Measurements from ENCODE around the gene P3H1. TPM values are rescaled to one million over a fixed set of nuclear protein-coding genes. Genes with fewer than 3 reads are reported as not detected.
"Not testable (repeated sequence)": the region's sequence is repeated elsewhere in the genome, so short reads cannot be mapped to it uniquely, and the experiment has no call there.

The P3H1 gene
- total and polyA plus RNA-seq, 2 donors = 27.3 to 68.1 TPM

DNA sequence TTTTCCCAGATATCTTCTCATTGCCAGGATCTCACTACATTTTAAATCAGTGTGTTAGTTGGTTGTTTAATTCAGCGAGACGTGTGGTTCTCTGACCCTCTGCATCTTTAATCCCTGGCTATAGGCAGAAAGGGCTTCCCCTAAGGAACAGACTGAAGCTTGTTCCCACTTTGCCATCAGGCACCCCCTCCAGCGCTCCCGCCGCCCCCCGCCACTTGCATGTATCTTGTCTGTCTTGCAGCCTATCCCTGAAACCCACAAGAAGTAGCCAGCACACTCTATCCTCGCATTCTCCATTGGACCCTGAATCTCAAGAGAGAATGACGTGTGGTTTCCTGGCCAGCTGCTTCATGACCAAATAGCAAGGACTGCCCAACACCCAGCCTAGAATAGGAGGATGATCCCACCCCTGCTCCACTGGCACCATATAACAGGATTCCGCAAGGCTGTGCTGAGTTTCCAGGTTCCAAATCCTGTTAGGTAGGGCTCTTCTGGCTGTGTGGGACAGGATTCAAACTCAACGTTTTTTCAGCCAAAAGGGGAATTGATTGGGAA is 34.6 kb downstream of the P3H1 start:
- WGBS = 93% methylated on average over 10 of the region's 10 CpGs
- Histone ChIP-seq H3K9me3 (ENCODE audit: control insufficient read depth in 2 of 2, insufficient read depth in 1 of 2, low read length in 1 of 2) (no peaks in the 10 kb centered on the region), H3K4me1 (ENCODE audit: control insufficient read depth in 2 of 2, insufficient read depth in 2 of 2, low read length in 2 of 2) (no peaks in the 10 kb centered on the region), H3K4me3 (ENCODE audit: low read length in 2 of 2) (no peak overlapping the region), H3K36me3 (ENCODE audit: control insufficient read depth in 2 of 2, insufficient read depth in 2 of 2, low read length in 1 of 2) (no peaks in the 10 kb centered on the region), H3K27ac (ENCODE audit: low read depth in 1 of 2, low read length in 1 of 2) (no peak overlapping the region), H3K27me3 (ENCODE audit: control insufficient read depth in 2 of 2, insufficient read depth in 1 of 2, low read length in 1 of 2) (no peaks in the 10 kb centered on the region)
- DNase-seq (ENCODE audit: low read depth in 6 of 9, low spot score in 9 of 9) = no peak

DNA sequence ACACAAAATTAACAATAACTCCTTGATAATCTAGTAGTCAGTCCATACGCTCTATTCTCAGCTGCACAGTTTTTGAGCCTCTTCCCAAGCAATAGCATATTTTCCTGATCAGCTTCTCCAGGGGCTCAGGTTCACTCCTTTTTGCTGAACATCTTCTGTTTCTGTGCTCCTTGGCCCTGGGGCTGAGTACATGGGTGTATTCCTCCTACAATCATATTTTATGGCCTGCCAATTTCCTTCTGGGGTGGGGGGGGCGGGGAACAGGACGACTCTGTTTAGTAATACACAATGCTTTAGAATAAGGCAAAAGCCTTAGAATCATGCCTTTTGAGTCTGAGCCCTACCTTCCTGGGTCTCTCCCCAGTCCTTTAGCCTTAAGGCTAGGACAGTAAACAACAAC is 35.2 kb downstream of the P3H1 start:
- Histone ChIP-seq H3K9me3 (ENCODE audit: control insufficient read depth in 2 of 2, insufficient read depth in 1 of 2, low read length in 1 of 2) (no peaks in the 10 kb centered on the region), H3K4me1 (ENCODE audit: control insufficient read depth in 2 of 2, insufficient read depth in 2 of 2, low read length in 2 of 2) (no peaks in the 10 kb centered on the region), H3K36me3 (ENCODE audit: control insufficient read depth in 2 of 2, insufficient read depth in 2 of 2, low read length in 1 of 2) (no peaks in the 10 kb centered on the region), H3K27me3 (ENCODE audit: control insufficient read depth in 2 of 2, insufficient read depth in 1 of 2, low read length in 1 of 2) (no peaks in the 10 kb centered on the region), H3K27ac (ENCODE audit: low read depth in 1 of 2, low read length in 1 of 2) (no peak overlapping the region), H3K4me3 (ENCODE audit: low read length in 2 of 2) (no peak overlapping the region)
- no peak for DNase-seq (ENCODE audit: low read depth in 6 of 9, low spot score in 9 of 9)
- 97% methylated on average over 3 of the region's 3 CpGs for WGBS

DNA sequence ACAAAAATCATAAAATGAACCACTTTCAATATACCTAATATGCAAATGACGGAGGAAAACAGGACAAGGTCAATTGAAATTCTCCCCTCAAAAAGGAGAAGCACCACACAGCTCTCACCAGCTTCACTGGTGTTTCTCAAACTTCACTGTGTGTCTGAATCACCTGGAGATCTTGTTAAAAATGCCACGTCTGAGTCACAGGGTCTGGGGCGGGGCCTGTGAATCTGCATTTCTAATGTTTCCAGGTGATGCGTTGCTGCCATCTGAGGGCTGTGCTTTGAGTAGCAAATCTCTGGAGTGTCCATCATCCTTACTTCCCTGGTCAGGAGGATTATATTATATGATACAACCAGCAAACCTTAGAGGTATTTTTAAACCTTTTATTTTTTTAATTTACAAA is 35.8 kb downstream of the P3H1 start:
- Histone ChIP-seq H3K27ac (ENCODE audit: low read depth in 1 of 2, low read length in 1 of 2) (no peak overlapping the region), H3K9me3 (ENCODE audit: control insufficient read depth in 2 of 2, insufficient read depth in 1 of 2, low read length in 1 of 2) (no peaks in the 10 kb centered on the region), H3K36me3 (ENCODE audit: control insufficient read depth in 2 of 2, insufficient read depth in 2 of 2, low read length in 1 of 2) (no peaks in the 10 kb centered on the region), H3K4me1 (ENCODE audit: control insufficient read depth in 2 of 2, insufficient read depth in 2 of 2, low read length in 2 of 2) (no peaks in the 10 kb centered on the region), H3K4me3 (ENCODE audit: low read length in 2 of 2) (no peak overlapping the region), H3K27me3 (ENCODE audit: control insufficient read depth in 2 of 2, insufficient read depth in 1 of 2, low read length in 1 of 2) (no peaks in the 10 kb centered on the region)
- no peak for DNase-seq (ENCODE audit: low read depth in 6 of 9, low spot score in 9 of 9)
- WGBS = 82% methylated on average over 4 of the region's 4 CpGs

- H3K36me3 ChIP-seq (ENCODE audit: control insufficient read depth in 2 of 2, insufficient read depth in 2 of 2, low read length in 1 of 2) = no peaks in the 10 kb centered on the region
- H3K27ac ChIP-seq (ENCODE audit: low read depth in 1 of 2, low read length in 1 of 2) = no peak overlapping the region
- WGBS = over 99% methylated on average over 3 of the region's 3 CpGs
These were observed 36.8 kb downstream of the P3H1 start for GRCh38 chr1:42730002-42730401.

DNA sequence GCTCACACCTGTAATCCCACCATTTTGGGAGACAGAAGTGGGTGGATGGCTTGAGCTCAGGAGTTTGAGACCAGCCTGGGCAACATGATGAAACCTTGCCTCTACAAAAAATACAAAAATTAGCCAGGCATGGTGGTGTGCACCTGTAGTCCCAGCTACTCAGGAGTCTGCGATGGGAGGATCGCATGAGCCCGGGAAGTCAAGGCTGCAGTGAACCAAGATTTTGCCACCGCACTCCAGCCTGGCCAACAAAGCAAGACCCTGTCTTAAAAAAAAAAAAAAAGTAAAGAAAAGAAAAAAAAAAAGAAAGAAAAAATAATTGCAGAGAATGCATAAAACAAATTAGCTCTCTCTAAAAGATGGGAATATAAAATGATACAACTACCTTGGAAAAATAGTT is 41.0 kb downstream of the P3H1 start:
- DNase-seq (ENCODE audit: low read depth in 6 of 9, low spot score in 9 of 9); H3K27ac ChIP-seq (ENCODE audit: low read depth in 1 of 2, low read length in 1 of 2); H3K4me3 ChIP-seq (ENCODE audit: low read length in 2 of 2); H3K4me1 ChIP-seq (ENCODE audit: control insufficient read depth in 2 of 2, insufficient read depth in 2 of 2, low read length in 2 of 2); H3K27me3 ChIP-seq (ENCODE audit: control insufficient read depth in 2 of 2, insufficient read depth in 1 of 2, low read length in 1 of 2); H3K9me3 ChIP-seq (ENCODE audit: control insufficient read depth in 2 of 2, insufficient read depth in 1 of 2, low read length in 1 of 2); H3K36me3 ChIP-seq (ENCODE audit: control insufficient read depth in 2 of 2, insufficient read depth in 2 of 2, low read length in 1 of 2): not testable (repeated sequence)
- WGBS = 99% methylated on average over 4 of the region's 4 CpGs

More at GRCh38 chr1:42730002-42730401, 36.8 kb downstream of the P3H1 start:
- DNase-seq (ENCODE audit: low read depth in 6 of 9, low spot score in 9 of 9) = no peak
- Histone ChIP-seq H3K27me3 (ENCODE audit: control insufficient read depth in 2 of 2, insufficient read depth in 1 of 2, low read length in 1 of 2) (no peaks in the 10 kb centered on the region), H3K9me3 (ENCODE audit: control insufficient read depth in 2 of 2, insufficient read depth in 1 of 2, low read length in 1 of 2) (no peaks in the 10 kb centered on the region), H3K4me1 (ENCODE audit: control insufficient read depth in 2 of 2, insufficient read depth in 2 of 2, low read length in 2 of 2) (no peaks in the 10 kb centered on the region), H3K4me3 (ENCODE audit: low read length in 2 of 2) (no peak overlapping the region)

- H3K36me3 ChIP-seq (ENCODE audit: control insufficient read depth in 2 of 2, insufficient read depth in 2 of 2, low read length in 1 of 2) = no peaks in the 10 kb centered on the region
- no peaks in the 10 kb centered on the region for H3K9me3 ChIP-seq (ENCODE audit: control insufficient read depth in 2 of 2, insufficient read depth in 1 of 2, low read length in 1 of 2)
- H3K27ac ChIP-seq (ENCODE audit: low read depth in 1 of 2, low read length in 1 of 2) = no peak overlapping the region
- H3K4me3 ChIP-seq (ENCODE audit: low read length in 2 of 2) = no peak overlapping the region
- H3K27me3 ChIP-seq (ENCODE audit: control insufficient read depth in 2 of 2, insufficient read depth in 1 of 2, low read length in 1 of 2) = no peaks in the 10 kb centered on the region
- H3K4me1 ChIP-seq (ENCODE audit: control insufficient read depth in 2 of 2, insufficient read depth in 2 of 2, low read length in 2 of 2) = no peaks in the 10 kb centered on the region
- WGBS = 91% methylated on average over 6 of the region's 6 CpGs
- DNase-seq (ENCODE audit: low read depth in 6 of 9, low spot score in 9 of 9) = no peak
These were observed 43.3 kb downstream of the P3H1 start for GRCh38 chr1:42723511-42723910.

DNA sequence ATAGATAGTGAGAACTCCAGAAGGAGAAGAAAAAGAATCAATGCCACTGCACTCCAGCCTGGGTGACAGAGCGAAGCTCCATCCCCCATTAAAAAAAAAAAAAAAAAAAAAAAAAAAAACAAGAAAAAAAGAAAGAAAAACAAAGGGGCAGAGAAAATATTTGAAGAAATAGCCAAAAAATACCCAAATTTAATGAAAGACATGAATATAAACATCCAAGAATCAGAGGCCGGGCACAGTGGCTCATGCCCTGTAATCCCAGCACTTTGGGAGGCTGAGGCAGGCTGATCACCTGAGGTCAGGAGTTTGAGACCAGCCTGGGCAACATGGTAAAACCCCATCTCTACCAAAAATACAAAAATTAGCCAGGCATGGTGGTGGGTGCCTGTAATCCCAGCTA is 44.4 kb downstream of the P3H1 start:
- H3K4me1 ChIP-seq (ENCODE audit: control insufficient read depth in 2 of 2, insufficient read depth in 2 of 2, low read length in 2 of 2); H3K27me3 ChIP-seq (ENCODE audit: control insufficient read depth in 2 of 2, insufficient read depth in 1 of 2, low read length in 1 of 2); H3K9me3 ChIP-seq (ENCODE audit: control insufficient read depth in 2 of 2, insufficient read depth in 1 of 2, low read length in 1 of 2); DNase-seq (ENCODE audit: low read depth in 6 of 9, low spot score in 9 of 9); H3K36me3 ChIP-seq (ENCODE audit: control insufficient read depth in 2 of 2, insufficient read depth in 2 of 2, low read length in 1 of 2); H3K27ac ChIP-seq (ENCODE audit: low read depth in 1 of 2, low read length in 1 of 2); H3K4me3 ChIP-seq (ENCODE audit: low read length in 2 of 2): not testable (repeated sequence)
- WGBS = over 99% methylated on average over 2 of the region's 2 CpGs

- H3K9me3 ChIP-seq (ENCODE audit: control insufficient read depth in 2 of 2, insufficient read depth in 1 of 2, low read length in 1 of 2) = no peaks in the 10 kb centered on the region
- 98% methylated on average over 3 of the region's 3 CpGs for WGBS
- no peak for DNase-seq (ENCODE audit: low read depth in 6 of 9, low spot score in 9 of 9)
- H3K36me3 ChIP-seq (ENCODE audit: control insufficient read depth in 2 of 2, insufficient read depth in 2 of 2, low read length in 1 of 2) = peaks cover 0 to 3% of the 10 kb centered on the region in 2 donors
- H3K27ac ChIP-seq (ENCODE audit: low read depth in 1 of 2, low read length in 1 of 2) = no peak overlapping the region
- H3K27me3 ChIP-seq (ENCODE audit: control insufficient read depth in 2 of 2, insufficient read depth in 1 of 2, low read length in 1 of 2) = no peaks in the 10 kb centered on the region
- no peaks in the 10 kb centered on the region for H3K4me1 ChIP-seq (ENCODE audit: control insufficient read depth in 2 of 2, insufficient read depth in 2 of 2, low read length in 2 of 2)
- no peak overlapping the region for H3K4me3 ChIP-seq (ENCODE audit: low read length in 2 of 2)
These were observed 44.9 kb downstream of the P3H1 start for GRCh38 chr1:42721926-42722325.

DNA sequence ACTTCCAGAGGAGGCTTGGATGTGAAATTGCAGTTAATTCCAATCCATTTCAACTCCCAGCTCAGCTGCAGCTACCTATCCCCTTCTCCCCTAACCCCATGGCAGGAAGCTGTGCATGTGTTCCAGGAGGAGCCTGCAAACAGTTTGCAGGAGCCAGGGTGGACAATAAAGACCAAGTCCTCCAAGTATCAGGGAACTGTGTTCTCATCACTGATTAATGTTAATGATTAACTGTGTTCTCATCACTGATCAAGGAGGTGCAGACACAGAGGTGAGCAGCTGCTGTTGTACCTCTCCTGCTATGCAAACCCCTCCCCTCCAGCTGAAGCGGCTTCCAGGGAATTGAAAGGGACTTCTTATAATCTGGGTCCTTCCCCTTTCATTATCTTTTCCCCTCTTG is 46.0 kb downstream of the P3H1 start:
- no peak for DNase-seq (ENCODE audit: low read depth in 6 of 9, low spot score in 9 of 9)
- H3K4me1 ChIP-seq (ENCODE audit: control insufficient read depth in 2 of 2, insufficient read depth in 2 of 2, low read length in 2 of 2) = no peaks in the 10 kb centered on the region
- no peaks in the 10 kb centered on the region for H3K27me3 ChIP-seq (ENCODE audit: control insufficient read depth in 2 of 2, insufficient read depth in 1 of 2, low read length in 1 of 2)
- H3K9me3 ChIP-seq (ENCODE audit: control insufficient read depth in 2 of 2, insufficient read depth in 1 of 2, low read length in 1 of 2) = no peaks in the 10 kb centered on the region
- 95% methylated on average over 1 of the region's 1 CpG for WGBS
- H3K36me3 ChIP-seq (ENCODE audit: control insufficient read depth in 2 of 2, insufficient read depth in 2 of 2, low read length in 1 of 2) = peaks cover 4% of the 10 kb centered on the region in 2 donors
- H3K27ac ChIP-seq (ENCODE audit: low read depth in 1 of 2, low read length in 1 of 2) = no peak overlapping the region
- H3K4me3 ChIP-seq (ENCODE audit: low read length in 2 of 2) = no peak overlapping the region

DNA sequence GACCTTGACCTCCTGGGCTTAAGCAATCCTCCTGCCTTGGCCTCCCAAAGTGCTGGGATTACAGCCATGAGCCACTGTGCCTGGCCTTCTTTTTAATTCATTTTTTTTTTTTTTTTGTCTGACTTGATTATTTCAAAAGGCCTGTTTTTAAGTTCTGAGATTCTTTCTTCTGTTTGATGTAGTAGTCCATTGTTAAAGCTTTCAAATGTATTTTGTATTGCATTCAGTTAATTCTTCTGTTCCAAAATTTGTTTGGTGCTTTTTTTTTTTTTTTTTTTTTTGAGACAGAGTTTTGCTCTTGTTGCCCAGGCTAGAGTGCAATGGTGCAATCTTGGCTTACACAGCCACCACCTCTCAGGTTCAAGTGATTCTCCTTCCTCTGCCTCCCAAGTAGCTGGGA is 52.4 kb downstream of the P3H1 start:
- H3K36me3 ChIP-seq (ENCODE audit: control insufficient read depth in 2 of 2, insufficient read depth in 2 of 2, low read length in 1 of 2) = peaks cover 15 to 23% of the 10 kb centered on the region in 2 donors
- not testable (repeated sequence) for H3K4me1 ChIP-seq (ENCODE audit: control insufficient read depth in 2 of 2, insufficient read depth in 2 of 2, low read length in 2 of 2); H3K27ac ChIP-seq (ENCODE audit: low read depth in 1 of 2, low read length in 1 of 2); H3K9me3 ChIP-seq (ENCODE audit: control insufficient read depth in 2 of 2, insufficient read depth in 1 of 2, low read length in 1 of 2); H3K4me3 ChIP-seq (ENCODE audit: low read length in 2 of 2); DNase-seq (ENCODE audit: low read depth in 6 of 9, low spot score in 9 of 9); H3K27me3 ChIP-seq (ENCODE audit: control insufficient read depth in 2 of 2, insufficient read depth in 1 of 2, low read length in 1 of 2)
